NT2/D1 (cell line): ENCODE data around the gene SPOP.

Experiments
- DNase-seq: peaks from one replicate; pipeline ENCODE4 v3.0.0-alpha.2; 2011; ENCODE audit warnings: low read depth, low spot score
- H3K27me3 ChIP-seq: 2 replicates; pipeline ENCODE4 v1.6.0; 2011; ENCODE audit warnings: mild to moderate bottlenecking; ENCODE audit not compliant: insufficient read length, insufficient read depth
- H3K36me3 ChIP-seq: 2 replicates; pipeline ENCODE4 v1.6.1; 2011; ENCODE audit warnings: mild to moderate bottlenecking, low read length, mixed read lengths; ENCODE audit not compliant: insufficient read depth, insufficient read length
- H3K4me1 ChIP-seq: 2 replicates; pipeline ENCODE4 v1.5.1; 2011; ENCODE audit not compliant: insufficient read depth, insufficient read length
- H3K4me3 ChIP-seq: 2 replicates; pipeline ENCODE4 v1.5.1; 2011; ENCODE audit warnings: low read depth; ENCODE audit not compliant: insufficient read length
- H3K9ac ChIP-seq: 2 replicates; pipeline ENCODE4 v1.6.0; 2011; ENCODE audit warnings: low read depth; ENCODE audit not compliant: insufficient read length
- H3K9me3 ChIP-seq: 2 replicates; pipeline ENCODE4 v1.5.1; 2011; ENCODE audit warnings: mild to moderate bottlenecking, low read length; ENCODE audit not compliant: insufficient read depth
- SUZ12 ChIP-seq: IDR thresholded peaks from 2 replicates; pipeline ENCODE4 v1.6.1; 2011; ENCODE audit not compliant: insufficient read length, insufficient read depth; ENCODE audit errors: extremely low read depth
- YY1 ChIP-seq: IDR thresholded peaks from 2 replicates; pipeline ENCODE4 v1.6.1; 2011; ENCODE audit not compliant: insufficient read length, insufficient read depth
- ZNF274 ChIP-seq: IDR thresholded peaks from 2 replicates; pipeline ENCODE4 v1.6.1; 2011; ENCODE audit warnings: mild to moderate bottlenecking, low read depth, low read length

Gene SPOP

GRCh38 chr17:49588726-49589576, 88.9 kb downstream of the SPOP start:
- no peaks in the 10 kb centered on the region for H3K9me3 ChIP-seq
- DNase-seq = no peak
- TF ChIP-seq ZNF274 (no peak), SUZ12 (no peak), YY1 (no peak)
- no peak overlapping the region for H3K9ac ChIP-seq
- no peaks in the 10 kb centered on the region for H3K27me3 ChIP-seq
- no peaks in the 10 kb centered on the region for H3K4me1 ChIP-seq
- no peak overlapping the region for H3K4me3 ChIP-seq
- H3K36me3 ChIP-seq = no peaks in the 10 kb centered on the region

GRCh38 chr17:49588312-49588711, 89.6 kb downstream of the SPOP start:
- TF ChIP-seq SUZ12 = no peak
- no peak for TF ChIP-seq ZNF274
- no peak for TF ChIP-seq YY1
- no peak overlapping the region for H3K9ac ChIP-seq
- no peak for DNase-seq
- no peaks in the 10 kb centered on the region for H3K4me1 ChIP-seq
- H3K36me3 ChIP-seq = no peaks in the 10 kb centered on the region
- no peaks in the 10 kb centered on the region for H3K27me3 ChIP-seq
- H3K9me3 ChIP-seq = no peaks in the 10 kb centered on the region
- no peak overlapping the region for H3K4me3 ChIP-seq

GRCh38 chr17:49587366-49588073, 90.4 kb downstream of the SPOP start:
- H3K9me3 ChIP-seq = no peaks in the 10 kb centered on the region
- no peaks in the 10 kb centered on the region for H3K4me1 ChIP-seq
- no peaks in the 10 kb centered on the region for H3K36me3 ChIP-seq
- H3K4me3 ChIP-seq = no peak overlapping the region
- H3K27me3 ChIP-seq = no peaks in the 10 kb centered on the region
- DNase-seq = no peak
- no peak overlapping the region for H3K9ac ChIP-seq
- TF ChIP-seq ZNF274 (no peak), SUZ12 (no peak), YY1 (no peak)

GRCh38 chr17:49585422-49586027, 92.4 kb downstream of the SPOP start:
- H3K4me3 ChIP-seq = no peak overlapping the region
- TF ChIP-seq SUZ12 (no peak), ZNF274 (no peak), YY1 (no peak)
- H3K27me3 ChIP-seq = no peaks in the 10 kb centered on the region
- H3K4me1 ChIP-seq = peaks cover 7% of the 10 kb centered on the region
- H3K9ac ChIP-seq = no peak overlapping the region
- H3K9me3 ChIP-seq = no peaks in the 10 kb centered on the region
- H3K36me3 ChIP-seq = no peaks in the 10 kb centered on the region
- DNase-seq = no peak

GRCh38 chr17:49583889-49584288, 94.0 kb downstream of the SPOP start:
- H3K9me3 ChIP-seq = no peaks in the 10 kb centered on the region
- no peak overlapping the region for H3K9ac ChIP-seq
- TF ChIP-seq SUZ12 = no peak
- TF ChIP-seq YY1 = no peak
- TF ChIP-seq ZNF274 = no peak
- DNase-seq = no peak
- no peak overlapping the region for H3K4me3 ChIP-seq
- H3K27me3 ChIP-seq = peaks cover 2% of the 10 kb centered on the region
- H3K36me3 ChIP-seq = no peaks in the 10 kb centered on the region
- peaks cover 10% of the 10 kb centered on the region for H3K4me1 ChIP-seq

- H3K9ac ChIP-seq = no peak overlapping the region
- peaks cover 8% of the 10 kb centered on the region for H3K27me3 ChIP-seq
- no peak overlapping the region for H3K4me3 ChIP-seq
- TF ChIP-seq SUZ12 = no peak
- no peak for TF ChIP-seq YY1
- H3K9me3 ChIP-seq = no peaks in the 10 kb centered on the region
- H3K4me1 ChIP-seq = peaks cover 12% of the 10 kb centered on the region
- no peaks in the 10 kb centered on the region for H3K36me3 ChIP-seq
- no peak for DNase-seq
Observed at GRCh38 chr17:49583226-49583625, 94.7 kb downstream of the SPOP start.

GRCh38 chr17:49582789-49583188, 95.1 kb downstream of the SPOP start:
- H3K4me3 ChIP-seq = no peak overlapping the region
- H3K9me3 ChIP-seq = no peaks in the 10 kb centered on the region
- TF ChIP-seq YY1 (no peak), ZNF274 (no peak), SUZ12 (no peak)
- no peak for DNase-seq
- H3K4me1 ChIP-seq = peaks cover 15% of the 10 kb centered on the region
- no peaks in the 10 kb centered on the region for H3K36me3 ChIP-seq
- no peak overlapping the region for H3K9ac ChIP-seq
- peaks cover 12% of the 10 kb centered on the region for H3K27me3 ChIP-seq
